ENCODE results near the gene PEX11B.

DNA sequence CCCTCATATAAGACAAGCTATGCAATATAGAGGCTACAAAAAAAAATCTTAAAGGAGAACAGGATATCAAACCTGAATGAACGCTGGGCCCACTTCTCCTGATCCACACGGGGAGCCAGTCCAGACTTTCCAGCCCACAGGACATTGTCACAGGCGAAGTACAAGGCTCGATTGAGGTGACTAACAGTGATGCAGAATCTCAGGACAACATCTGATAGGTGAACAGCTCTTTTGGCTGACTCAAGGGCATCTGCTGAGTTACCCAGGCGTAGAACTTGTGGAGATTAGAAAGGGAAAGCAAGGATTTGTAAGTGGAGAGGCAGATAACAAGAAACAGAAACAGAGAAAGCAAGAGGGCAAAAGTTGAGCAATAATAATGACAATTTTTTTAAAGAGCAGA lies 1.8 kb downstream of the PEX11B start:
- TF ChIP-seq, protein P1, sequence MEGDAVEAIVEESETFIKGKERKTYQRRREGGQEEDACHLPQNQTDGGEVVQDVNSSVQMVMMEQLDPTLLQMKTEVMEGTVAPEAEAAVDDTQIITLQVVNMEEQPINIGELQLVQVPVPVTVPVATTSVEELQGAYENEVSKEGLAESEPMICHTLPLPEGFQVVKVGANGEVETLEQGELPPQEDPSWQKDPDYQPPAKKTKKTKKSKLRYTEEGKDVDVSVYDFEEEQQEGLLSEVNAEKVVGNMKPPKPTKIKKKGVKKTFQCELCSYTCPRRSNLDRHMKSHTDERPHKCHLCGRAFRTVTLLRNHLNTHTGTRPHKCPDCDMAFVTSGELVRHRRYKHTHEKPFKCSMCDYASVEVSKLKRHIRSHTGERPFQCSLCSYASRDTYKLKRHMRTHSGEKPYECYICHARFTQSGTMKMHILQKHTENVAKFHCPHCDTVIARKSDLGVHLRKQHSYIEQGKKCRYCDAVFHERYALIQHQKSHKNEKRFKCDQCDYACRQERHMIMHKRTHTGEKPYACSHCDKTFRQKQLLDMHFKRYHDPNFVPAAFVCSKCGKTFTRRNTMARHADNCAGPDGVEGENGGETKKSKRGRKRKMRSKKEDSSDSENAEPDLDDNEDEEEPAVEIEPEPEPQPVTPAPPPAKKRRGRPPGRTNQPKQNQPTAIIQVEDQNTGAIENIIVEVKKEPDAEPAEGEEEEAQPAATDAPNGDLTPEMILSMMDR (tag by site-specific recombination; IDR thresholded peaks at IDR 0.05): no peak
- TF ChIP-seq ZNF555 (tag by site-specific recombination; conservative IDR thresholded peaks at IDR 0.05): no peak
- TF ChIP-seq ATF2 (tag by site-specific recombination; IDR thresholded peaks at IDR 0.05; ENCODE audit: low read depth): no peak
- no peak for TF ChIP-seq ZNF501 (tag by site-specific recombination; IDR thresholded peaks at IDR 0.05)
- TF ChIP-seq ZNF121 (tag by site-specific recombination; IDR thresholded peaks at IDR 0.05): no peak
- TF ChIP-seq MEIS1 (CRISPR knock-in tag; IDR thresholded peaks at IDR 0.05; ENCODE audit: borderline replicate concordance): no peak
- no peak for TF ChIP-seq ZEB2 (tag by site-specific recombination; IDR thresholded peaks at IDR 0.05)
- no peak for TF ChIP-seq ZNF670 (tag by site-specific recombination; IDR thresholded peaks at IDR 0.05; ENCODE audit: low read depth)
- TF ChIP-seq ZNF776 (tag by site-specific recombination; IDR thresholded peaks at IDR 0.05; ENCODE audit: borderline replicate concordance): no peak
- no peak for TF ChIP-seq BCL11A (tag by site-specific recombination; IDR thresholded peaks at IDR 0.05; ENCODE audit: low read depth)
- no peak for TF ChIP-seq PRDM10 (tag by site-specific recombination; IDR thresholded peaks at IDR 0.05)
- TF ChIP-seq ZBTB10 (tag by site-specific recombination; IDR thresholded peaks at IDR 0.05): no peak

Measured in HEK293 (cell line).